ENCODE results near the gene TBC1D14.
"Not testable (repeated sequence)": the region's sequence is repeated elsewhere in the genome, so short reads cannot be mapped to it uniquely, and the experiment has no call there.

The TBC1D14 gene

GRCh38 chr4:6972911-6973310 is 63.3 kb downstream of the TBC1D14 start:
- DNase-seq (ENCODE audit: low spot score in 2 of 2): no peak
- Mint-ChIP-seq H3K9me3 (no peaks in the 10 kb centered on the region), H3K4me1 (peaks cover 25% of the 10 kb centered on the region), H3K4me3 (no peak overlapping the region), H3K36me3 (peaks cover 23% of the 10 kb centered on the region), H3K27ac (peak overlapping the region; percentile 66)
- no peak for ATAC-seq

DNA sequence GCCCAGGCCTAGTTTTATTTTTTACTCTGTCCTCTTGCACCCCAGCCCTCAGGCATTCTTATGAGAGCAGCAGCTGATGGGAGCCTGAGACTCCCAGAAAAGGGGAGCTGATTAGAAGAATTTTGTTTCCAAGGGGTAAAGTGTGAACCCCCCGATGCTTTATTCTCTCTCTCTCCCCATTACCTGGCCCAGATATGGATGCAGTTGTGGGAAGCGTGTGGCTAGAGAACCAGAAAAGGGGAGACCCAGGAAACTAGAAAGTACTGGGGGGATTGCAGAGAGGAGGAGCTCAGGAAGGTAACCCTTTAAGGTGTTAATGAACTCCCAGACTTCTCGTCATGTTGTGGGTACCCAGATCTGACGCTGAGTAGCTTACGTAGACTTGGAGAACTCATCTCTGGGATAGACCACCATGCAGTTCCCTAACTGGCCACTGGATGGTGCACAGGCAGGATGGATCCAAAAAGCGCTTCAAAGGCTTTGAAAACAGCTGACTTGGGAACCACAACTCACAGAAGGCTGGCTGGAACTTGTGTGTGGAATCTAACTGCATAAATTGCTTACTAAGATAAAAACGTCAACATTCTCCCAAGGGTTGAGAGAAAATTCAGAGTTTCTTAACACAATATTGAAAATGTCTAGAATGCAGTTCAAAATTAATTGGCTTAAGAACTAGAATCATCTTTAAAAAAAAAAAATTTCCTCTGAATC is 64.7 kb downstream of the TBC1D14 start:
- Mint-ChIP-seq H3K4me3 (no peak overlapping the region), H3K9me3 (no peaks in the 10 kb centered on the region), H3K27ac (peak overlapping the region; percentile 81), H3K36me3 (peaks cover 13% of the 10 kb centered on the region), H3K4me1 (peaks cover 25% of the 10 kb centered on the region)
- DNase-seq (ENCODE audit: low spot score in 2 of 2) (peak; percentile 75 to 89), ATAC-seq (peak; percentile 88)

DNA sequence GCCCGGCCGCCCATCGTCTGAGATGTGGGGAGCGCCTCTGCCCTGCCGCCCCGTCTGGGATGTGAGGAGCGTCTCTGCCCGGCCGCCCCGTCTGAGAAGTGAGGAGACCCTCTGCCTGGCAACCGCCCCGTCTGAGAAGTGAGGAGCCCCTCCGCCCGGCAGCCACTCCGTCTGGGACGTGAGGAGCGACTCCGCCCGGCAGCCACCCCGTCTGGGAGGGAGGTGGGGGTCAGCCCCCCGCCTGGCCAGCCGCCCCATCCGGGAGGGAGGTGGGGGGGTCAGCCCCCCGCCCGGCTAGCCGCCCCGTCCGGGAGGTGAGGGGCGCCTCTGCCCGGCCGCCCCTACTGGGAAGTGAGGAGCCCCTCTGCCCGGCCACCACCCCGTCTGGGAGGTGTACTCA is 68.2 kb downstream of the TBC1D14 start:
- H3K4me1 Mint-ChIP-seq: peaks cover 14% of the 10 kb centered on the region
- not testable (repeated sequence) for H3K27ac Mint-ChIP-seq; H3K36me3 Mint-ChIP-seq; ATAC-seq; H3K4me3 Mint-ChIP-seq; H3K9me3 Mint-ChIP-seq; DNase-seq (ENCODE audit: low spot score in 2 of 2)

DNA sequence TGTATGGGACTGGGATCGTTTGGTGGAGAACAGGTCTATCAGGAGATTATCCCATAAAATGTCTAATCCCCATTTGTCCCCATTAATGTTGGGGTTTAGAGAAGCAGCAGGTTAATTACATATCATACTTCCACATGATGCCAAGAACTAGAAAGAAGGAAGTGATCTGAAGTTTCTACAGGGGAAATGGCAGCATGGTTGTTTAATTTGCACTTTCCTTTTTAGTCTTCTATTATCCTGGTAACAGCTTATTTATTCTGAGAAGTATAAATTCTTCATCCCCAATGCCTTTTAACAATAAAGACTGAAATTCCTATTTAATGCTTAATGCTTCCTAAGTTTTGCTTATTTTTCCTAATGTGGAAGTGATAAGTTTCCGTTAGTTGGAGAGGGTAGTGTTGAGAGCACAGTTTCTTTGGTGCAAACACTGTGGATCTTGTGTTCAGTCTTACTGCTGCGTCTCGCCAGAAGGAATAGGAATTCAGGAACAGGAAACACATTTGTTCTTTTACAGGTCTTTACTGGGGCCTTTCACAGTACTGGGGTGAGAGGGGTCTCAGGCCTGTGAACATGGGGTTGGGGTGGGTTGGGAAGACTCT is 74.0 kb downstream of the TBC1D14 start:
- Mint-ChIP-seq H3K4me1 (peaks cover 34% of the 10 kb centered on the region), H3K36me3 (no peaks in the 10 kb centered on the region), H3K4me3 (no peak overlapping the region), H3K27ac (peak overlapping the region; percentile 37), H3K9me3 (no peaks in the 10 kb centered on the region)
- ATAC-seq (no peak), DNase-seq (ENCODE audit: low spot score in 2 of 2) (no peak)

- DNase-seq (ENCODE audit: low spot score in 2 of 2): no peak
- H3K27ac Mint-ChIP-seq: peak overlapping the region; percentile 93
- peak overlapping the region; percentile 97 for H3K4me3 Mint-ChIP-seq
- H3K36me3 Mint-ChIP-seq: no peaks in the 10 kb centered on the region
- no peak for ATAC-seq
- no peaks in the 10 kb centered on the region for H3K9me3 Mint-ChIP-seq
- H3K4me1 Mint-ChIP-seq: peaks cover 46% of the 10 kb centered on the region
Measured at GRCh38 chr4:6984612-6985425, 75.2 kb downstream of the TBC1D14 start.

- peaks cover 54% of the 10 kb centered on the region for H3K4me1 Mint-ChIP-seq
- ATAC-seq (no peak), DNase-seq (ENCODE audit: low spot score in 2 of 2) (no peak)
- no peaks in the 10 kb centered on the region for H3K9me3 Mint-ChIP-seq
- H3K27ac Mint-ChIP-seq: peak overlapping the region; percentile 93
- peaks cover under 1% of the 10 kb centered on the region for H3K36me3 Mint-ChIP-seq
- peak overlapping the region; percentile 97 for H3K4me3 Mint-ChIP-seq
Measured at GRCh38 chr4:6986072-6986780, 76.6 kb downstream of the TBC1D14 start.

DNA sequence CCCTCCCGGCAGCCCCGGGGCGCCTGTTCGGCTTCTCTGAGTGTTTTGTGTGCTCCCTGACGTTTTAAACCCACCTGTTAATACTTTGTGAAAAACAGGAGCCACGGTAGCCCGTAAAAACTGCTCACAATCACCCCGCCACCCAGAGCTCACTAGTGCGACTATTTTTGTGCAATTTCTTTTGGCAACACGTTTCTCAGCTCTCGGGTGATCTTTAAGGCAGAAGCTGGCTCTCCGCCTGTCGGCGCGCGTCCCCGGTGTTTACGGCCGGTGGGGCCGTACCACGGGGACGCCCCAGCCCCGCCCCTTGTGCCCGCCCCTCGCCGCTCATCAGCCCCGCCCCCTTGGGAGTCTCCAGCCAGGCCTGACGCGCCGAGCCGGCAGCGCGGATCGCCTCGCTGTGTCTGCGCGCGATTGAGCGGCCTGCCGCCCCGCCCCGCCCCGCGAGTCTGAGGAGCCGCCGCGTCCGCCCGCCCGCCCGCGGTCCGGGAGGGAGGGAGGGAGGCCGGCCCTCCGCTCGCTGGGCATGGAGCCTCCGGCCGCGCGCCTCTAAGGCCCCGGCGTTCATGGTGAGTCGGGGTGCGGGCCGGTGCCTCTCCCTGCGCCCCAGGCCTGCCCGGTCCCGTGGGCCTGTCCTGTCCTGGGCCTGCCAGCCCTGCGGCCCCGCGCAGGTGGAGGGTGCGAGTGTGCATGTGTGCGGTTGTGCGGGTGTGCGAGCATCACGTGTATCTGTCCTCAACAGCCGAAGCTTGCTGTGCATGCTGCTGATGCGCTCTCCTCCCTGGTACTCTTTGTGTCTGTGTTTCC is 77.4 kb downstream of the TBC1D14 start:
- Mint-ChIP-seq H3K36me3 (peaks cover 6% of the 10 kb centered on the region), H3K4me1 (peaks cover 62% of the 10 kb centered on the region), H3K4me3 (peak overlapping the region; percentile 97), H3K9me3 (no peaks in the 10 kb centered on the region), H3K27ac (peak overlapping the region; percentile 93)
- peak; percentile 93 to 94 for DNase-seq (ENCODE audit: low spot score in 2 of 2)
- ATAC-seq: peak; percentile 94

GRCh38 chr4:6987588-6987961 is 77.9 kb downstream of the TBC1D14 start:
- Mint-ChIP-seq H3K4me3 (peak overlapping the region; percentile 97), H3K9me3 (no peaks in the 10 kb centered on the region), H3K4me1 (peaks cover 66% of the 10 kb centered on the region), H3K27ac (peak overlapping the region; percentile 93), H3K36me3 (peaks cover 12% of the 10 kb centered on the region)
- DNase-seq (ENCODE audit: low spot score in 2 of 2) (no peak), ATAC-seq (no peak)

DNA sequence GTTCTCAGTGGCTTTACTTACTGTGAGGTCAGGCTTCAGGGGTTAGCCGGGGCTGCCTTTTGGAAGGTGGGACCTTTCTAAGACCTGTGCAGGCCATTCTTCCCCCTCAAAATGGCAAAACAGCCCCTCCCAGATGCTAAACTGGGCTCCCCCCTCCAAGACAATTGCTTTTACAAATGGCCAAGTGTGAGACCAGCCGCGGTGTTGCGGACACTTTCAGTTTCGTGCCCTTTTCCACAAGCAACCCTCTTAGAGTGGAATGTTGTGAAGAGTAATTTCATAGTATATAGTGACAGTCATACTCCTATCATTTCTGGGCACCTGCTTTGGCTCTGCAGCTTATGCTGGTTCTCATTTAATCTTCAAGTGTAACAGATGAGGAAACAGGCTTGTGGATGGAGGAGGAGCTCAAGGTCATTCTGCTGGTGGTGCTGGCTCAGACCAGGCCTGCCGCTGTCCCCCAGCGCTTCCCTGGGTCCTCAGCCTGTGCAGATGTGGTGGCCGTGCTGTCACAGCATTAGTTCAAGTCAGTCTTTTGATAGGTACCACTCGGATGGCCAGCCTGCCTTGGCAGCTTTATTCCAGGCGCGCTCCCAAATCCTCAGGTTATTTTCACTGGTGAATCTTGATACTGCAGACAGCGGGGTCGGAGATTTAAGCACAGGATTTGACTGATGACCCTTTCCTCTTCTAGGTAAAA is 78.5 kb downstream of the TBC1D14 start:
- peaks cover 69% of the 10 kb centered on the region for H3K4me1 Mint-ChIP-seq
- H3K27ac Mint-ChIP-seq: peak overlapping the region; percentile 93
- DNase-seq (ENCODE audit: low spot score in 2 of 2) (no peak), ATAC-seq (no peak)
- H3K4me3 Mint-ChIP-seq: peak overlapping the region; percentile 97
- H3K9me3 Mint-ChIP-seq: no peaks in the 10 kb centered on the region
- peaks cover 18% of the 10 kb centered on the region for H3K36me3 Mint-ChIP-seq

GRCh38 chr4:6989331-6989923 is 79.8 kb downstream of the TBC1D14 start:
- ATAC-seq (no peak), DNase-seq (ENCODE audit: low spot score in 2 of 2) (no peak)
- Mint-ChIP-seq H3K4me3 (peak overlapping the region; percentile 97), H3K9me3 (no peaks in the 10 kb centered on the region), H3K36me3 (peaks cover 28% of the 10 kb centered on the region), H3K4me1 (peaks cover 72% of the 10 kb centered on the region), H3K27ac (peak overlapping the region; percentile 87)

DNA sequence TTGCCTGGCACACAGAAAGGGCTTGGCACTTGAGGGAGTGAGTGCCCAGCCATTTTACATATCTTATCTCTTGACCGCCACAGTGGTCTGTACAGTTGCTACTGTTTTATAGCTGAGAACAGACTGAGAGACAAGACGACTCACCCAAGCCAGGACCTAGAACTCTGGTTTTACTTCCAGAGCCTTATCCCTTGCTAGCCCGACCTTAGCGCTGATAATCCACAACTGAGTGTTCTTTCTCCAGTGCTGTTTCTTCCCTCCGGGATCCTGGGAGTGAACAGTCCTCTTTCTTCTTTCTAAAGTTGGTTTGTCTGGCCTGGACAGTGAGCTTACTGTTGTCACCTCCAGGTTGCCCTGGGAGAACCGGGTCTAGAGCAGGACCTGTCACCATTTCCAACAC is 81.0 kb downstream of the TBC1D14 start:
- Mint-ChIP-seq H3K27ac (no peak overlapping the region), H3K4me3 (no peak overlapping the region), H3K9me3 (no peaks in the 10 kb centered on the region), H3K36me3 (peaks cover 40% of the 10 kb centered on the region), H3K4me1 (peaks cover 62% of the 10 kb centered on the region)
- no peak for DNase-seq (ENCODE audit: low spot score in 2 of 2)
- no peak for ATAC-seq

DNA sequence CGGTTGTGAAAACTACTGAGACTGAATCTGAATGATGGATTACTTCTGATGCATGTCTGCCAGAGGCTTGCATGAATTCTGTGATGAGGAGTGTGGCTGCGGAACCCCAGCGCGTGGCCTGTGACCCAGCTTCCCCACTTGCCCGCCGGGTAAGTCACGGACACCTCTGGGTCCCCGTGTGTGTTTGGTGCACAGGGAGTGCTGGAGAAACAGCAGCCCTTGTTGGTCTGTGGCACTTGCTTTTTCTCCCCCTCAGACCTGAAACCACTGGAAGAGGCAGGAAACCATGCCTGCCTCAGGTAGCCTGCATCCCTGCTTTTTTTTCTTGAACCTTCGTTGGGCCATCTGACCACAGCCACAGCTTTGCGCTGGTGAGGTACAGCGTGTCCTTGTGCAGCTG is 81.6 kb downstream of the TBC1D14 start:
- DNase-seq (ENCODE audit: low spot score in 2 of 2): no peak
- Mint-ChIP-seq H3K4me3 (no peak overlapping the region), H3K27ac (peak overlapping the region; percentile 52), H3K4me1 (peaks cover 56% of the 10 kb centered on the region), H3K9me3 (no peaks in the 10 kb centered on the region), H3K36me3 (peaks cover 46% of the 10 kb centered on the region)
- no peak for ATAC-seq

GRCh38 chr4:6991771-6992557 is 82.3 kb downstream of the TBC1D14 start:
- DNase-seq (ENCODE audit: low spot score in 2 of 2) (no peak), ATAC-seq (no peak)
- H3K36me3 Mint-ChIP-seq: peaks cover 53% of the 10 kb centered on the region
- peaks cover 52% of the 10 kb centered on the region for H3K4me1 Mint-ChIP-seq
- H3K4me3 Mint-ChIP-seq: no peak overlapping the region
- peak overlapping the region; percentile 52 for H3K27ac Mint-ChIP-seq
- H3K9me3 Mint-ChIP-seq: no peaks in the 10 kb centered on the region

Data from stimulated activated effector memory CD8-positive, alpha-beta T cell treated with anti-CD3 and anti-CD28 coated beads, Interleukin-12 subunit alpha, Interleukin-12 subunit beta, amount 100 ng/mL, for 72 hours (primary cell).